ENCODE data around the gene SCD. TPM values are rescaled to one million over a fixed set of nuclear protein-coding genes. Genes with fewer than 3 reads are reported as not detected.

Gene SCD
- total and polyA plus RNA-seq, 2 of the 13 experiments (the other 11 are each of a cell fraction or from before 2014, with no cell fraction given): 492 to 512 TPM

DNA sequence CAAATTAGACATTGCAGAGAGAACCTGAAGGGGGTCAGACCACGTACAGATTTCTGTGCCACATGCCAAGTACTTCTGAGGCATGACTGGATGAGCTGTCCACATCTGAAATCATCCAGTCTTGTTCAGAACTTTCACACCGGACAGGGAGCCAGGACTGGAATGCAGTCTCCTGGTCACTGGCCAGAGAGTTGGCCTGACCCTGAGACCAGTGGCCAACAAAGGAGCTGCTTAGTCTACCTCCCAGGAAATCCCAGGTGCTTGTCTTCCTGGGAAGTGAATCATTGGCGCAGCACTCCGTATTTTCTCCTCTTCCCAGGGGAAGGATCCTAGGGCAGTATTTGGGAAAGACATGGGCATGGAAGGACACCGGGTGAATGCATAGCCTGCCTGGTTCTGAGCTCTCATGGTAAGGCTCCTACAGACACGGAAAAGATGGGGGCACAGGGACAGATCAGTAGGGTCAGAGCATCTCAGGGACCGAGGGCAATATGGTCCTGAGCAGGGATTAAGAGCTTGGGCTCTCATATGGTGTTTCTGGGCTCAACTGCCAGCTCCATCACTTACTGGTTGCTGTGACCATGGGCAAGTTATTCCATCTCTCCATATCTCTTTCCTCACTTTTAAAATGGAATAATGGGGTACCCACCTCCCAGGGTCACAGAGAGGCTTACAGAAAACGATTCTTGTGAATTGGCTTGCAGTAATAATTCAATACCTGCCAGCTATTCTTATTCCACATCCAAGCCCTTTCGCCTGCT lies 1.3 kb upstream of the SCD start (continued):
- TF ChIP-seq, protein P1, sequence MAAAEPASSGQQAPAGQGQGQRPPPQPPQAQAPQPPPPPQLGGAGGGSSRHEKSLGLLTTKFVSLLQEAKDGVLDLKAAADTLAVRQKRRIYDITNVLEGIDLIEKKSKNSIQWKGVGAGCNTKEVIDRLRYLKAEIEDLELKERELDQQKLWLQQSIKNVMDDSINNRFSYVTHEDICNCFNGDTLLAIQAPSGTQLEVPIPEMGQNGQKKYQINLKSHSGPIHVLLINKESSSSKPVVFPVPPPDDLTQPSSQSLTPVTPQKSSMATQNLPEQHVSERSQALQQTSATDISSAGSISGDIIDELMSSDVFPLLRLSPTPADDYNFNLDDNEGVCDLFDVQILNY (CRISPR knock-in tag; conservative IDR thresholded peaks at IDR 0.05): no peak
- TF ChIP-seq, protein P2, sequence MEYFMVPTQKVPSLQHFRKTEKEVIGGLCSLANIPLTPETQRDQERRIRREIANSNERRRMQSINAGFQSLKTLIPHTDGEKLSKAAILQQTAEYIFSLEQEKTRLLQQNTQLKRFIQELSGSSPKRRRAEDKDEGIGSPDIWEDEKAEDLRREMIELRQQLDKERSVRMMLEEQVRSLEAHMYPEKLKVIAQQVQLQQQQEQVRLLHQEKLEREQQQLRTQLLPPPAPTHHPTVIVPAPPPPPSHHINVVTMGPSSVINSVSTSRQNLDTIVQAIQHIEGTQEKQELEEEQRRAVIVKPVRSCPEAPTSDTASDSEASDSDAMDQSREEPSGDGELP (IDR thresholded peaks at IDR 0.05; ENCODE audit: borderline replicate concordance, low read depth): no peak
- TF ChIP-seq ZNF737 (CRISPR knock-in tag; IDR thresholded peaks at IDR 0.05; ENCODE audit: borderline replicate concordance) (no peak), ZBTB1 (CRISPR knock-in tag; IDR thresholded peaks at IDR 0.05; ENCODE audit: borderline replicate concordance) (no peak), ZNF546 (CRISPR knock-in tag; conservative IDR thresholded peaks at IDR 0.05) (no peak), MED8 (CRISPR knock-in tag; IDR thresholded peaks at IDR 0.05; ENCODE audit: insufficient replicate concordance) (no peak), KLF9 (CRISPR knock-in tag; IDR thresholded peaks at IDR 0.05; ENCODE audit: low read depth) (no peak), SAFB2 (CRISPR knock-in tag; IDR thresholded peaks at IDR 0.05; ENCODE audit: borderline replicate concordance, low read depth) (no peak), MTF1 (CRISPR knock-in tag; IDR thresholded peaks at IDR 0.05) (no peak), EEA1 (CRISPR knock-in tag; IDR thresholded peaks at IDR 0.05; ENCODE audit: borderline replicate concordance) (no peak), ZNF20 (CRISPR knock-in tag; IDR thresholded peaks at IDR 0.05) (no peak), NFE2L1 (CRISPR knock-in tag; IDR thresholded peaks at IDR 0.05; ENCODE audit: borderline replicate concordance) (no peak), ZNF720 (CRISPR knock-in tag; IDR thresholded peaks at IDR 0.05) (no peak), SMAD9 (CRISPR knock-in tag; IDR thresholded peaks at IDR 0.05) (0 out of 2 replicates have a peak, but pooled peaks have one; percentile 6), RBFOX2 (IDR thresholded peaks at IDR 0.05; ENCODE audit: low read depth, low read length) (no peak), EHMT2 (IDR thresholded peaks at IDR 0.05; ENCODE audit: borderline replicate concordance, low read depth, low read length) (no peak), MAFF (IDR thresholded peaks at IDR 0.05; ENCODE audit: low read depth, low read length) (no peak), ZNF224 (CRISPR knock-in tag; IDR thresholded peaks at IDR 0.05) (no peak), CHD4 (IDR thresholded peaks at IDR 0.05; ENCODE audit: borderline replicate concordance, low read length) (no peak), ZNF788 (CRISPR knock-in tag; IDR thresholded peaks at IDR 0.05; ENCODE audit: borderline replicate concordance) (no peak), MTA3 (CRISPR knock-in tag; IDR thresholded peaks at IDR 0.05) (no peak), ZNF264 (CRISPR knock-in tag; IDR thresholded peaks at IDR 0.05) (peak; percentile 63; the same call in 1 of the 2 replicates), PLRG1 (conservative IDR thresholded peaks at IDR 0.05) (no peak), HMG20B (CRISPR knock-in tag; conservative IDR thresholded peaks at IDR 0.05) (no peak), SP5 (CRISPR knock-in tag; IDR thresholded peaks at IDR 0.05; ENCODE audit: borderline replicate concordance, low read depth) (no peak), ZNF354B (CRISPR knock-in tag; IDR thresholded peaks at IDR 0.05) (no peak), NCOA2 (CRISPR knock-in tag; IDR thresholded peaks at IDR 0.05) (no peak), GATA4 (IDR thresholded peaks at IDR 0.05; ENCODE audit: borderline replicate concordance, low read depth) (peak; percentile 70; the same call in 1 of the 2 replicates), ZSCAN12 (CRISPR knock-in tag; IDR thresholded peaks at IDR 0.05) (no peak), SALL2 (CRISPR knock-in tag; IDR thresholded peaks at IDR 0.05) (no peak), ZKSCAN1 (IDR thresholded peaks at IDR 0.05; ENCODE audit: low read length) (no peak), ZNF350 (CRISPR knock-in tag; IDR thresholded peaks at IDR 0.05; ENCODE audit: borderline replicate concordance, low read depth) (0 out of 2 replicates have a peak, but pooled peaks have one; percentile 22)
- TF ChIP-seq, protein P3, sequence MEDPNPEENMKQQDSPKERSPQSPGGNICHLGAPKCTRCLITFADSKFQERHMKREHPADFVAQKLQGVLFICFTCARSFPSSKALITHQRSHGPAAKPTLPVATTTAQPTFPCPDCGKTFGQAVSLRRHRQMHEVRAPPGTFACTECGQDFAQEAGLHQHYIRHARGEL (CRISPR knock-in tag; IDR thresholded peaks at IDR 0.05): no peak
